Keratinocyte (primary cell): ENCODE results near the gene CHD9. TPM values are rescaled to one million over a fixed set of nuclear protein-coding genes. Genes with fewer than 3 reads are reported as not detected.
A peak's percentile ranks its signal among the peaks of the same experiment; 100 is the strongest.

Experiments used
- DNase-seq: peaks from one replicate; pipeline ENCODE4 v3.0.0-alpha.2; 2011; ENCODE audit warnings: low read depth, missing footprints, low spot score
- FAIRE-seq: peaks from 2 replicates; lab custom pipeline; 2011; peaks lifted over from hg19 to GRCh38; lab: Jason Lieb, UNC
- H2AFZ ChIP-seq: 2 replicates; pipeline ENCODE4 v1.6.0; 2012; ENCODE audit warnings: low read length, control low read depth, inconsistent platforms; ENCODE audit not compliant: control insufficient read depth
- H3K27ac ChIP-seq: 2 replicates; pipeline ENCODE4 v1.5.1; 2011; ENCODE audit warnings: low read length; ENCODE audit not compliant: control insufficient read depth, insufficient read depth
- H3K27me3 ChIP-seq: 3 replicates; pipeline ENCODE4 v1.6.0; 2011; ENCODE audit warnings: low read length; ENCODE audit not compliant: control insufficient read depth, insufficient read depth; ENCODE audit errors: extremely low read depth
- H3K36me3 ChIP-seq, 2 experiments: 2 replicates in 1 of 2; 3 replicates in 1 of 2; pipeline ENCODE4 v1.5.1; 2011; ENCODE audit warnings: low read length in 2 of 2, mild to moderate bottlenecking in 1 of 2; ENCODE audit not compliant: control insufficient read depth in 2 of 2, insufficient read depth in 2 of 2; ENCODE audit errors: extremely low read depth in 1 of 2
- H3K4me1 ChIP-seq: 3 replicates; pipeline ENCODE4 v1.5.1; 2011; ENCODE audit warnings: low read length; ENCODE audit not compliant: control insufficient read depth, insufficient read depth; ENCODE audit errors: extremely low read depth
- H3K4me2 ChIP-seq: 3 replicates; pipeline ENCODE4 v1.6.0; 2011; ENCODE audit warnings: low read depth, low read length; ENCODE audit not compliant: control insufficient read depth, insufficient read depth; ENCODE audit errors: extremely low read depth
- H3K4me3 ChIP-seq, 3 experiments: fragments of 200-600 bp in 1 of 3; sonication (generic) in 1 of 3; 2 replicates in 2 of 3; 3 replicates in 1 of 3; pipeline ENCODE4 v1.5.1; 2011 to 2016; ENCODE audit warnings: low read length in 3 of 3, mild to moderate bottlenecking in 3 of 3, control low read depth in 2 of 3, inconsistent platforms in 1 of 3, low read depth in 1 of 3, mixed read lengths in 1 of 3, mixed run types in 1 of 3, moderate library complexity in 1 of 3; ENCODE audit not compliant: control insufficient read depth in 2 of 3, insufficient read depth in 2 of 3; ENCODE audit errors: extremely low read depth in 1 of 3
- H3K79me2 ChIP-seq: 2 replicates; pipeline ENCODE4 v1.6.0; 2012; ENCODE audit warnings: low read length; ENCODE audit not compliant: control insufficient read depth, insufficient read depth
- H3K9ac ChIP-seq: 3 replicates; pipeline ENCODE4 v1.6.0; 2011; ENCODE audit warnings: low read length; ENCODE audit not compliant: control insufficient read depth, insufficient read depth; ENCODE audit errors: extremely low read depth
- H3K9me1 ChIP-seq: 3 replicates; pipeline ENCODE4 v1.6.0; 2011; ENCODE audit warnings: low read length; ENCODE audit not compliant: control insufficient read depth, insufficient read depth; ENCODE audit errors: extremely low read depth
- H3K9me3 ChIP-seq: 2 replicates; pipeline ENCODE4 v1.5.1; 2012; ENCODE audit warnings: low read depth, low read length; ENCODE audit not compliant: control insufficient read depth
- H4K20me1 ChIP-seq: 3 replicates; pipeline ENCODE4 v1.6.0; 2011; ENCODE audit warnings: low read length; ENCODE audit not compliant: control insufficient read depth, insufficient read depth; ENCODE audit errors: extremely low read depth
- EZH2 ChIP-seq: IDR thresholded peaks from one replicate; pipeline ENCODE4 v1.6.1; 2012; ENCODE audit warnings: inconsistent platforms, mild to moderate bottlenecking, low read length, moderate library complexity
- dilution Hi-C: fragments of 300-500 bp; cut with MboI; formaldehyde crosslinking; loops from one replicate; pipeline ENCODE4 v1.7.0; 2020; ENCODE audit warnings: low sequenced_read_pairs; ENCODE audit not compliant: extremely low pct_ligation_motif_present
- polyA plus RNA-seq, 5 experiments: library from polyadenylated mRNA; depleted of rRNA in 3 of 5; stranded (reverse) in 3 of 5; stranded (forward) in 1 of 5; unstranded in 1 of 5; fragments of >200 nt; gene quantifications; 1 replicate in 1 of 5; 2 replicates in 3 of 5; 3 replicates in 1 of 5; pipeline versions ENCODE4 v1.2.1 to v1.2.3, GENCODE V29; 2011 to 2012; ENCODE audit warnings: missing spikeins in 2 of 5, low read depth in 1 of 5, low replicate concordance in 1 of 5
- TF ChIP-seq, protein P1 (sequence below), 3 experiments: IDR thresholded peaks in 1 of 3; conservative IDR thresholded peaks in 1 of 3; optimal IDR thresholded peaks in 1 of 3; 2 replicates in 2 of 3; 3 replicates in 1 of 3; pipeline versions ENCODE3 to v1.5.1; 2011; ENCODE audit warnings: low read length in 3 of 3, mild to moderate bottlenecking in 3 of 3, moderate library complexity in 2 of 3, control low read depth in 1 of 3, inconsistent platforms in 1 of 3; ENCODE audit not compliant: insufficient read depth in 2 of 3; ENCODE audit errors: extremely low read depth in 1 of 3

CHD9 gene
- polyA plus RNA-seq, 1 donor (not counting 4 experiments of a cell fraction or from before 2014, with no cell fraction given), result 32.8 TPM

DNA sequence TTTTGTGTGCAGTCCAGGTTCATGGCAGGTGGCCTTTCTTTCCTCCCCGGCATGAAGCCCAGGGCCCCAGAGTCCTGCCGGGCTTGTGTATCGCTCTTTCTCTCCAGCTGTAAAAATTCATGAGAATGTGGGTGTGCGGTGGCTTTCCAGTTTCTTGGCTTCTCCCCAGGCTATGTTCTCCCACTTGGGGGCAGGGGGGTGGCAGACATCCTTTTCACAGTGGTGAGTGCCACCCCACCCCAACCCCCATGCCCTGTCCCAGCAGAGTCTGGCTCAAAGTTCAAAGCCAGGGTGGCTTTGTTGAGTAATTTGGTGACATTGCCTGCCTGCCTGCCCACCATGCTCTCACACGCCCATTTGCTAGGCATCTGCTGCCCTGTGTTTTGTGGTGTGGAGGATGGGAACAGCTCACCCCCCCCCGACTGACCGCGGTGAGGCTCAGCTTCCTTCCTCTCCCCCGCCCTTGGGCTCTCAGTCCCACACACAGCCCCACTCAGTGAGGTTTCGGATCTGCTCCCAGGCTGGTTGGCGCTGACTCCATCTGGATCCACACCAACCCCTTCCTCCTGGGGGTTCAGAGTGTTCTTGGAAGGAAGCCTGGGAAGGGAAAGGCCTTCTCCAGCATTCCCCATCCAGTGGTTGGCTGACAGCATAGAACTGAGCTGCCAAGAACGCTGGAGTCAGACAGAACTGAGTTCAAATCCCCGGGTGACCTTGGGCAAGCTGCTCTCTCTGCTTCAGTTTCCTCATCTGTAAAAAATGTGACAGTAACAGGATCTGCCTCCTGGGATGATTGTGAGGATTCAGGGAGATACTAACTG, 36.0 kb downstream of the CHD9 start:
- peak; percentile 51 for FAIRE-seq
- Histone ChIP-seq H3K4me3 (peak overlapping the region in 1 of 3 experiments; percentile 25), H3K4me2 (peak overlapping the region; percentile 78), H3K79me2 (peaks cover 21% of the 10 kb centered on the region), H3K27me3 (no peaks in the 10 kb centered on the region), H3K9me1 (no peaks in the 10 kb centered on the region), H3K9ac (peak overlapping the region; percentile 31), H3K9me3 (no peaks in the 10 kb centered on the region), H4K20me1 (no peaks in the 10 kb centered on the region), H3K36me3 (no peaks in the 10 kb centered on the region), H3K4me1 (peaks cover 53% of the 10 kb centered on the region), H3K27ac (peak overlapping the region; percentile 66), H2AFZ (peak overlapping the region; percentile 21)
- dilution Hi-C loops, result no loop called here
- no peak for DNase-seq
- TF ChIP-seq EZH2, result no peak
- TF ChIP-seq, protein P1, sequence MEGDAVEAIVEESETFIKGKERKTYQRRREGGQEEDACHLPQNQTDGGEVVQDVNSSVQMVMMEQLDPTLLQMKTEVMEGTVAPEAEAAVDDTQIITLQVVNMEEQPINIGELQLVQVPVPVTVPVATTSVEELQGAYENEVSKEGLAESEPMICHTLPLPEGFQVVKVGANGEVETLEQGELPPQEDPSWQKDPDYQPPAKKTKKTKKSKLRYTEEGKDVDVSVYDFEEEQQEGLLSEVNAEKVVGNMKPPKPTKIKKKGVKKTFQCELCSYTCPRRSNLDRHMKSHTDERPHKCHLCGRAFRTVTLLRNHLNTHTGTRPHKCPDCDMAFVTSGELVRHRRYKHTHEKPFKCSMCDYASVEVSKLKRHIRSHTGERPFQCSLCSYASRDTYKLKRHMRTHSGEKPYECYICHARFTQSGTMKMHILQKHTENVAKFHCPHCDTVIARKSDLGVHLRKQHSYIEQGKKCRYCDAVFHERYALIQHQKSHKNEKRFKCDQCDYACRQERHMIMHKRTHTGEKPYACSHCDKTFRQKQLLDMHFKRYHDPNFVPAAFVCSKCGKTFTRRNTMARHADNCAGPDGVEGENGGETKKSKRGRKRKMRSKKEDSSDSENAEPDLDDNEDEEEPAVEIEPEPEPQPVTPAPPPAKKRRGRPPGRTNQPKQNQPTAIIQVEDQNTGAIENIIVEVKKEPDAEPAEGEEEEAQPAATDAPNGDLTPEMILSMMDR (optimal IDR thresholded peaks at IDR 0.05 in 1 of 3, IDR thresholded peaks at IDR 0.05 in 1 of 3, conservative IDR thresholded peaks at IDR 0.05 in 1 of 3; ENCODE audit: extremely low read depth in 1 of 3, insufficient read depth in 2 of 3, low read length in 3 of 3), result no peak

DNA sequence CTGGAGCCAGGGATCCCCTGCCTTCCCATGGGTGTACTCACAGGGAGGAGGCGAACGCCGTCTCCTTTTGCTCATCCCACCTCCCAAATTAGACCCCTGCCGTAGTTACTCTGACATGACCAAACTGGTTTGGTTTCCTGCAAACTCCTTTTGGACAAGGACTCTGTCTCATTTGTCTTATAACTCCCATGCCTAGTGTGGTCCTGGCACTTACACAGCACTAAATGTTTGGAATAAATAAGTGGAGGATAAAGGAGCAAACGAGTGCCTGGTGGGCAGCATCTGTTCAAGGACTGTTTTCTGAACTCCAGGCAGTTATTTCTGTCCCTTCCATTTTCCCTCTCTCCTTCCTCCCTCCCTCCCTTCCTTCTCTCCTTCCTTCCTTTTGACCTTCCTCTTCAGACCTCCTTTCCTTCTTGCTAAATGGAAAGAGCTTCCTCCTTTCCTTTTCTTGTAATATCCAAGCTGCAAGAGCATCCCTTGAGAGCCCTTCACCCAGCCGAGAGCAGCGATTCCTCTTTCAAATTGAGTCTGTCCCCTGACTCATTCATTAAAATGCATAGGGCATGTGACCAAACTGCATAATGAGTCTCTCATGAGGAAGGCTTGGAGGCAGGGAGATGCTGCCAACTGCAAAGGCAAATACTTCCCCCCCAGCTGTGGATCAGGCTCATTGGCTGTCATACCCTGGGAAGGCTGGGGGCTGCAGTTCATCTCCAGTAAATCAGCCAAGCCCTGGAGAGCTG, 36.8 kb downstream of the CHD9 start:
- Histone ChIP-seq H3K27ac (peak overlapping the region; percentile 66), H3K9me3 (no peaks in the 10 kb centered on the region), H3K4me3 (peak overlapping the region in 1 of 3 experiments; percentile 19), H3K27me3 (no peaks in the 10 kb centered on the region), H3K4me2 (peak overlapping the region; percentile 78), H3K79me2 (peaks cover 27% of the 10 kb centered on the region), H2AFZ (no peak overlapping the region), H4K20me1 (no peaks in the 10 kb centered on the region), H3K4me1 (peaks cover 46% of the 10 kb centered on the region), H3K9ac (peak overlapping the region; percentile 31), H3K36me3 (no peaks in the 10 kb centered on the region), H3K9me1 (no peaks in the 10 kb centered on the region)
- dilution Hi-C loops, result no loop called here
- no peak for TF ChIP-seq EZH2
- TF ChIP-seq, protein P1 (optimal IDR thresholded peaks at IDR 0.05 in 1 of 3, IDR thresholded peaks at IDR 0.05 in 1 of 3, conservative IDR thresholded peaks at IDR 0.05 in 1 of 3; ENCODE audit: extremely low read depth in 1 of 3, insufficient read depth in 2 of 3, low read length in 3 of 3), result no peak
- peak; percentile 88 for FAIRE-seq
- DNase-seq, result no peak
